Calu3 (cell line): Measurements from ENCODE around the gene ECEL1. TPM values are rescaled to one million over a fixed set of nuclear protein-coding genes. Genes with fewer than 3 reads are reported as not detected.

Experiments
- BruUV-seq: library from RNA; stranded (reverse); fragments of 400-500 nt; replicated peaks from 2 replicates; lab custom pipeline; 2021; lab: Mats Ljungman, UMichigan
- CTCF ChIA-PET: fragments of 300-600 bp; sonication (Branson Sonifier 250); formaldehyde crosslinking; loops from one replicate; lab custom pipeline; 2022; ENCODE audit warnings: antibody characterized with exemption; lab: Charles Lee
- DNase-seq: peaks from one replicate; pipeline ENCODE4 v3.0.0; 2022
- H3K27ac Mint-ChIP-seq: one replicate; pipeline ENCODE4 v1.8.0; 2022; ENCODE audit warnings: mixed read lengths; ENCODE audit not compliant: unreplicated experiment
- H3K27me3 Mint-ChIP-seq: one replicate; pipeline ENCODE4 v1.8.0; 2022; ENCODE audit warnings: mixed read lengths; ENCODE audit not compliant: unreplicated experiment
- H3K36me3 Mint-ChIP-seq: one replicate; pipeline ENCODE4 v1.8.0; 2022; ENCODE audit warnings: mild to moderate bottlenecking, moderate library complexity, mixed read lengths; ENCODE audit not compliant: insufficient read depth, unreplicated experiment
- H3K4me1 Mint-ChIP-seq: one replicate; pipeline ENCODE4 v1.8.0; 2022; ENCODE audit warnings: mild to moderate bottlenecking, low read depth, mixed read lengths; ENCODE audit not compliant: unreplicated experiment
- H3K4me3 Mint-ChIP-seq: one replicate; pipeline ENCODE4 v1.8.0; 2022; ENCODE audit warnings: mild to moderate bottlenecking, low read depth, moderate library complexity, mixed read lengths; ENCODE audit not compliant: unreplicated experiment
- H3K9me3 Mint-ChIP-seq: one replicate; pipeline ENCODE4 v1.8.0; 2022; ENCODE audit warnings: low read depth, mixed read lengths; ENCODE audit not compliant: unreplicated experiment
- intact Hi-C: fragments of 100-400 bp; cut with micrococcal nuclease; formaldehyde crosslinking; loops from one replicate; pipeline ENCODE4 v1.10.0; 2022; ENCODE audit not compliant: unreplicated experiment
- total RNA-seq: library from RNA; stranded (reverse); gene quantifications from 2 replicates; pipeline ENCODE4 v1.2.3, GENCODE V29; 2022
- TF ChIP-seq, protein P1 (sequence below): fragments of 200-600 bp; IDR thresholded peaks from one replicate; pipeline ENCODE4 v1.8.0; 2022; ENCODE audit warnings: antibody characterized with exemption; ENCODE audit not compliant: unreplicated experiment

The ECEL1 gene
- total RNA-seq, 1 experiment from 2014 or later, result not detected

DNA sequence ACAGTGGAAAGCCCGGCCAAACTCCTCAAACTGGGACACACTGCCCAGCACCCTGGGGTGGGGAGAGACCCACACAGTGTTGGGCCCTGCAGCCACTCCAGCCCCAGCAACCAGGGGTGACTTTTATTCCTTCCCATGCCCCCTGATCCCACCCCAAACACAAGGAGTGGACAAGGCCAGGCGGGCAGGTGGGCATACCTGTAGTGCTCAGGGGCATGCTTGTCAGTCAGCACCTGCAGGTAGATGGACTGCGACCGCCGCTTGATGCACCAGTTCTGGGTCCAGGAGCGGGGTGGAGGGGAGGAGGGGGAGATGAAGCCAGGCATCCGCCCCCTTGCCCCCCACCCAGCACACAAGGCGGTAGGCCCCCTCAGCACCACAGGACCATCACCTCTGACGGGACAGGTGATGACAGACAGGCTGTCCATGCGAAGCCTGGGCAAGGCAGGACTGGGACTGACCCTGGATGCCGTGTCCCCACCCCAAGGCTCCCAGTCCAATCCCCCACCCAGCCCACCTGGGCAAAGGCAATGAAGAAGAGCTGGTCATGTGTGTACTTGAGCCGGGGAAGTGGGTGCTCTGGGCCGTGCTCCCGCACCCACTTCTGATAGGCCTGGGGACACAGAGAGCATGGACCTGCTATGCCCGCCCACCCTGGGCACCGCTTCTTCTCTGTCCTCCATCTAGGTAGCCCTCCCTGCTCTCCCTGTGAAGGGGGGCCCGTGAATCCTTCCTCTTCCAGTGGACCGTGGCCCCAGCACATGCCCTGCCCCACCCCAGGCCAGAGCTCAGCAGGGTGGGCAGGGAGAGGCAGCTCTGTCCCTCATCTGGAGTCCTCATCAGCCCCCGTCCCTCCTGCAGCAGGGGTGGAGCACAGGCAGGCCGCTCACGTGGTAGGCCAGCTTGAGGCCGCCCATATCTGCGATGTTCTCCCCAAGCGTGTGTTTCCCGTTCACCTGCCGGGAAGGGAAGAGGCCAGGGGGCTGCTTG is 7.1 kb downstream of the ECEL1 start:
- Mint-ChIP-seq H3K36me3 (no peaks in the 10 kb centered on the region), H3K27ac (no peak overlapping the region), H3K27me3 (peaks cover 91% of the 10 kb centered on the region), H3K9me3 (no peaks in the 10 kb centered on the region), H3K4me3 (no peak overlapping the region), H3K4me1 (no peaks in the 10 kb centered on the region)
- TF ChIP-seq, protein P1, sequence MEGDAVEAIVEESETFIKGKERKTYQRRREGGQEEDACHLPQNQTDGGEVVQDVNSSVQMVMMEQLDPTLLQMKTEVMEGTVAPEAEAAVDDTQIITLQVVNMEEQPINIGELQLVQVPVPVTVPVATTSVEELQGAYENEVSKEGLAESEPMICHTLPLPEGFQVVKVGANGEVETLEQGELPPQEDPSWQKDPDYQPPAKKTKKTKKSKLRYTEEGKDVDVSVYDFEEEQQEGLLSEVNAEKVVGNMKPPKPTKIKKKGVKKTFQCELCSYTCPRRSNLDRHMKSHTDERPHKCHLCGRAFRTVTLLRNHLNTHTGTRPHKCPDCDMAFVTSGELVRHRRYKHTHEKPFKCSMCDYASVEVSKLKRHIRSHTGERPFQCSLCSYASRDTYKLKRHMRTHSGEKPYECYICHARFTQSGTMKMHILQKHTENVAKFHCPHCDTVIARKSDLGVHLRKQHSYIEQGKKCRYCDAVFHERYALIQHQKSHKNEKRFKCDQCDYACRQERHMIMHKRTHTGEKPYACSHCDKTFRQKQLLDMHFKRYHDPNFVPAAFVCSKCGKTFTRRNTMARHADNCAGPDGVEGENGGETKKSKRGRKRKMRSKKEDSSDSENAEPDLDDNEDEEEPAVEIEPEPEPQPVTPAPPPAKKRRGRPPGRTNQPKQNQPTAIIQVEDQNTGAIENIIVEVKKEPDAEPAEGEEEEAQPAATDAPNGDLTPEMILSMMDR, result no peak
- no peak for DNase-seq
- no TSS peak for BruUV-seq
- intact Hi-C loops, result no loop called here
- CTCF ChIA-PET, result no interaction called here

DNA sequence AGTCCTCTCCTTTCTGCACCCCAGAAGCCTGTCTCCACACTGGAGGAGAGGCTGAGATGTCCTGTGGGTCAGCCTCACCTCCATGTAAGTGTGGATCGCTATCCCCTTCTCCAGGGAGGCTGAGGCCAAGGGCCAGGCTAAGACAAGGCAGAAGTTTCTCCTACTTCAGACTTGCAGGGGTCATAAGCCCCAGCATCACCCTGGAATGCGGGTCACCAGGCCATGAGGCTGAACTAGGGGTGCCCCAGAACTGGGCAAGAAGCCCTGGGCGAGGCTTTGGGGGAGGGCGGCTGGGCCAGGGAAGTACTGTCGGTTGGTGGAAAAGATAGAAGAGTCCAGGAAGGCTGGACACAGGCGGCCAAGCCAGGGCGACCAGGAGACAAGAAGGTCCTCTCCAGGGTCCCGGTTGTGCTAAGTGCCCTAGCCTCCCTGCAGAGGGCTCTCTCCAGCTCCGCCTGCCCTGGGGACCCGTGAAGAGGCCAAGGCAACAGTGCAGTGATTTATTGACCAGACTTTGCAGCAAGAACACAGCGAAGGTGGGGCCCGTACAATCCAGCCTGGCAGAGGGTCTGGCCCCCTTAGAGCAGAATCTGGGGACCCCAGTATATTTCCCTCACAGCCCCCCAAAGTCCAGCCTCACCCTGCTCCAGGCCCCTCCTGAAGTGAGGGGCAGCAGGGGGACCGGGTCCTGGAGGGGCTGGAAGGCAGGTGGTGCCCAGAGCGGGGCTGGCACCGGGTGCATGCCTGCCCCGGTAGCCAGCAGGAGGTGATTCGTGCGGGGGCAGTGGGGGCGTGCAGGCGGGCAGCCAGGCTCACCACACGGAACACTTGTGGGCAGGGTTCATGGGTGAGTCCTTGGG is 8.1 kb downstream of the ECEL1 start:
- CTCF ChIA-PET, result no interaction called here
- H3K36me3 Mint-ChIP-seq, result no peaks in the 10 kb centered on the region
- no peaks in the 10 kb centered on the region for H3K4me1 Mint-ChIP-seq
- TF ChIP-seq, protein P1, result no peak
- H3K27ac Mint-ChIP-seq, result no peak overlapping the region
- no peak for DNase-seq
- H3K27me3 Mint-ChIP-seq, result peaks cover 89% of the 10 kb centered on the region
- intact Hi-C loops, result no loop called here
- H3K4me3 Mint-ChIP-seq, result no peak overlapping the region
- H3K9me3 Mint-ChIP-seq, result no peaks in the 10 kb centered on the region
- BruUV-seq, result no TSS peak

DNA sequence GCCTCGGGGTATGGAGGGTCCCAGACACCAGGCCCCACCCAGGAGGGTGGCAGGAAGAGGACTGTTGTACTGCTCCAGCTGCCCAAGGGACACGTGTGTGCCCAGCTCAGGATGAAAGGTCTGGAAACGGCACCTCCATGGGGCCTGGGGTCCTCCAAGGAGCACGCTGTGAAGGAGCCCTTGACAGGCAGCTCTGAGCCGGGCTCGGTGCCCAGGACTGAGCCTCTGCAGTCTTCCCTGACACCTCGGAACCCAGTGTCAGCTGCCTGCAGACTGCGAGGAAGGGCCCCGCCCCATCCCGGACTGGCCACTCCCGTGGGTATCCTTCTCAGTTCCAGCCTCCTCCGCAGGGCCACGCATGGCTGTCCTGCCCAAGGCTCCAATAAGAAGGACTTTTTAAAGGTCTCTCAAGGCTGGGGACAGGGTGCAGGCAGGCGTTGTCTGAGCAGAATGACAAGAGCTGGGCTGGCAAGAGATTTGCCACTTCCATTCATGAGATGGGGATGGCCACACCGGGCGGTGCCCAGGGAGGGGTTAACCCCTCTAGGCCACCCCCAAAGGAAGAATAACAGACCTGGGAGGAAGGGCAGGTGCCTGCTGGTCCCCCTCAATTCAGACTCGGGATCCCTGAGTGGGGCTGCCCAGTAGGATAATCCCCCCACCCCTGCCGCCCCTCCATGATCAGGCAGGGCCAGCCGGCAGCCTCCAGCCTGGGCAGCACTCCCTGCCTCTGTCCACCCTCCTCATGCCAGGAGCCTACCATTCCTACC is 8.9 kb downstream of the ECEL1 start:
- TF ChIP-seq, protein P1, result no peak
- Mint-ChIP-seq H3K27me3 (peaks cover 89% of the 10 kb centered on the region), H3K9me3 (no peaks in the 10 kb centered on the region), H3K36me3 (no peaks in the 10 kb centered on the region), H3K4me1 (no peaks in the 10 kb centered on the region), H3K4me3 (no peak overlapping the region), H3K27ac (no peak overlapping the region)
- no peak for DNase-seq
- intact Hi-C loops, result no loop called here
- no TSS peak for BruUV-seq
- CTCF ChIA-PET, result interaction anchor here (0.6 kb wide), 1 partner anchor 49 kb away, joined by 3 read pairs; no protein-coding TSS in a partner anchor
